GM19328 (cell line): ENCODE data around the gene FATE1.
"Not testable (repeated sequence)": the region's sequence is repeated elsewhere in the genome, so short reads cannot be mapped to it uniquely, and the experiment has no call there.

Experiments used
- ATAC-seq: cut with Tn5 transposase; IDR thresholded peaks from one replicate; pipeline ENCODE4 v1.9.1; 2021; ENCODE audit warnings: mild to moderate bottlenecking, moderate library complexity; ENCODE audit not compliant: unreplicated experiment

The FATE1 gene

GRCh38 chrX:151715752-151716151, at the start of gene FATE1:
FATE1 (plus strand) TSS chrX:151716035; CDS start chrX:151716120, 85 bp downstream.
- no peak for ATAC-seq

GRCh38 chrX:151675121-151675746, 40.6 kb upstream of the FATE1 start:
- ATAC-seq = no peak

- ATAC-seq = no peak
These were observed 39.6 kb upstream of the FATE1 start for GRCh38 chrX:151676196-151676595.

GRCh38 chrX:151679798-151680402, 35.9 kb upstream of the FATE1 start:
- no peak for ATAC-seq

- ATAC-seq = peak; percentile 89
These were observed 35.0 kb upstream of the FATE1 start for GRCh38 chrX:151680805-151681204.

GRCh38 chrX:151687635-151688034, 28.2 kb upstream of the FATE1 start:
- ATAC-seq = no peak

- ATAC-seq = no peak
These were observed 27.1 kb upstream of the FATE1 start for GRCh38 chrX:151688695-151689094.

- ATAC-seq = no peak
These were observed 23.0 kb upstream of the FATE1 start for GRCh38 chrX:151692825-151693224.

- no peak for ATAC-seq
These were observed 21.7 kb upstream of the FATE1 start for GRCh38 chrX:151694121-151694520.

- no peak for ATAC-seq
These were observed 20.9 kb upstream of the FATE1 start, which contains the start of gene PRRG3 for GRCh38 chrX:151694661-151695582. PRRG3 (plus strand) TSS chrX:151695458; CDS start chrX:151698815, 3,357 bp downstream.

GRCh38 chrX:151695583-151696340, 20.1 kb upstream of the FATE1 start:
- ATAC-seq = no peak

- ATAC-seq = not testable (repeated sequence)
These were observed 18.8 kb upstream of the FATE1 start for GRCh38 chrX:151697082-151697481.

GRCh38 chrX:151697522-151697921, 18.3 kb upstream of the FATE1 start:
- no peak for ATAC-seq

GRCh38 chrX:151698485-151698884, 17.4 kb upstream of the FATE1 start:
- ATAC-seq = no peak

- ATAC-seq = no peak
These were observed 16.1 kb upstream of the FATE1 start for GRCh38 chrX:151699746-151700145.

GRCh38 chrX:151700581-151700980, 15.3 kb upstream of the FATE1 start:
- no peak for ATAC-seq

GRCh38 chrX:151701071-151701470, 14.8 kb upstream of the FATE1 start:
- ATAC-seq = no peak

- ATAC-seq = no peak
These were observed 14.3 kb upstream of the FATE1 start for GRCh38 chrX:151701531-151701930.

GRCh38 chrX:151702026-151702714, 13.7 kb upstream of the FATE1 start:
- no peak for ATAC-seq

- no peak for ATAC-seq
These were observed 13.0 kb upstream of the FATE1 start for GRCh38 chrX:151702741-151703340.
